Measurements from ENCODE around the gene CNTNAP4. TPM values are rescaled to one million over a fixed set of nuclear protein-coding genes. Genes with fewer than 3 reads are reported as not detected.

The CNTNAP4 gene
- total and polyA plus RNA-seq, 2 of the 4 experiments (the other 2 are of a cell fraction), result not detected

DNA sequence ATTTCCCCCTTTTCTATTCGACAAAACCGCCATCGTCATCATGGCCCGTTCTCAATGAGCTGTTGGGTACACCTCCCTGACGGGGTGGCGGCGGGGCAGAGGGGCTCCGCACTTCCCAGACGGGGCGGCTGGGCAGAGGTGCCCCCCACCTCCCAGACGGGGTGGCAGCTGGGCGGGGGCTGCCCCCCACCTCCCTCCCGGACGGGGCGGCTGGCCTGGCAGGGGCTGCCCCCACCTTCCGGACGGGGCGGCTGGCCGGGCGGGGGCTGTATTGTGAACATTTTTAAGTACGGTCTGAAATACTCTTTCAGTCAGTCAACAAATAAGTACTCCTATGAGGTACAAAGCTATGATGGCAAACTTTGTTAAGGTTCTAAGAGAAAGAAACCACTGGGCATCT, 222.8 kb downstream of the CNTNAP4 start:
- dilution Hi-C loops (cut with HindIII; ENCODE audit: low sequenced_read_pairs, unreplicated experiment) (no loop called here), intact Hi-C loops (cut with micrococcal nuclease) (no loop called here), in situ Hi-C loops (cut with MboI; ENCODE audit: low sequenced_read_pairs) (no loop called here)
- Histone ChIP-seq H2BK15ac (ENCODE audit: low read depth, low read length) (no peak overlapping the region), H2BK20ac (ENCODE audit: low read depth, low read length) (no peak overlapping the region), H2AFZ (replicated peaks; ENCODE audit: low read length, poor library complexity) (no peak overlapping the region), H2AK5ac (ENCODE audit: low read depth, low read length) (no peak overlapping the region), H4K91ac (ENCODE audit: insufficient read depth, low read depth, low read length) (no peak overlapping the region), H3K9ac (ENCODE audit: low read depth, low read length) (no peak overlapping the region), H2BK120ac (ENCODE audit: low read depth, low read length) (no peak overlapping the region), H3K4me2 (ENCODE audit: low read depth, low read length) (no peak overlapping the region), H3K9me1 (ENCODE audit: insufficient read depth, low read length) (no peaks in the 10 kb centered on the region), H3K27ac (ENCODE audit: insufficient read depth, low read length) (no peak overlapping the region), H3K79me1 (ENCODE audit: low read depth in 1 of 2, low read length in 2 of 2) (no peaks in the 10 kb centered on the region), H4K8ac (ENCODE audit: low read depth in 2 of 2, low read length in 2 of 2) (no peak overlapping the region), H2AK9ac (replicated peaks; ENCODE audit: low read depth, low read length, poor library complexity) (no peak overlapping the region), H3K36me3 (ENCODE audit: control insufficient read depth, insufficient read depth, low read length) (no peaks in the 10 kb centered on the region), H3K4me3 (ENCODE audit: insufficient read depth, low read depth, low read length) (no peak overlapping the region), H3K27me3 (ENCODE audit: control insufficient read depth, insufficient read depth, low read length) (no peaks in the 10 kb centered on the region), H2BK5ac (ENCODE audit: low read depth, low read length, poor library complexity, severe bottlenecking) (no peak overlapping the region), H3K23ac (ENCODE audit: low read depth, low read length) (no peak overlapping the region), H3K56ac (ENCODE audit: extremely low read depth, insufficient read depth, low read length) (no peak overlapping the region), H3K18ac (ENCODE audit: low read depth, low read length) (no peak overlapping the region), H3K4me1 (ENCODE audit: control insufficient read depth, insufficient read depth, low read length) (no peaks in the 10 kb centered on the region), H4K20me1 (ENCODE audit: insufficient read depth, low read length) (no peaks in the 10 kb centered on the region), H3K14ac (replicated peaks; ENCODE audit: low read depth, low read length) (no peak overlapping the region), H3K9me3 (ENCODE audit: control insufficient read depth, insufficient read depth, low read length) (no peaks in the 10 kb centered on the region), H3K4ac (ENCODE audit: low read depth, low read length) (no peak overlapping the region), H4K5ac (ENCODE audit: low read depth, low read length) (no peak overlapping the region)
- DNase-seq (no peak), ATAC-seq (ENCODE audit: low read depth) (no peak)
- CTCF ChIA-PET, result no interaction called here
- BruUV-seq (replicated peaks), result no TSS peak
- TF ChIP-seq, protein P1, sequence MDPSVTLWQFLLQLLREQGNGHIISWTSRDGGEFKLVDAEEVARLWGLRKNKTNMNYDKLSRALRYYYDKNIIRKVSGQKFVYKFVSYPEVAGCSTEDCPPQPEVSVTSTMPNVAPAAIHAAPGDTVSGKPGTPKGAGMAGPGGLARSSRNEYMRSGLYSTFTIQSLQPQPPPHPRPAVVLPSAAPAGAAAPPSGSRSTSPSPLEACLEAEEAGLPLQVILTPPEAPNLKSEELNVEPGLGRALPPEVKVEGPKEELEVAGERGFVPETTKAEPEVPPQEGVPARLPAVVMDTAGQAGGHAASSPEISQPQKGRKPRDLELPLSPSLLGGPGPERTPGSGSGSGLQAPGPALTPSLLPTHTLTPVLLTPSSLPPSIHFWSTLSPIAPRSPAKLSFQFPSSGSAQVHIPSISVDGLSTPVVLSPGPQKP (IDR thresholded peaks at IDR 0.05; ENCODE audit: borderline replicate concordance, low read depth, low read length), result no peak
- no peak for TF ChIP-seq NFE2L2 (IDR thresholded peaks at IDR 0.05; ENCODE audit: low read depth, low read length)
- WGBS, 2 experiments (ENCODE audit: extremely low coverage in 2 of 2, insufficient read length in 1 of 2), result no CpG with 5 or more reads among the region's 21 CpGs
- POLR2A ChIA-PET (ENCODE audit: unreplicated experiment), result no interaction called here
